H1 (cell line): ENCODE results near the gene MALT1. TPM values are rescaled to one million over a fixed set of nuclear protein-coding genes. Genes with fewer than 3 reads are reported as not detected.

Experiments used
- CHD7 ChIP-seq: fragments of 300-600 bp; sonication (generic); IDR thresholded peaks from 2 replicates; pipeline ENCODE4 v1.7.1; 2012; ENCODE audit warnings: low read length, moderate library complexity, mild to moderate bottlenecking, inconsistent platforms; ENCODE audit not compliant: insufficient replicate concordance
- polyA plus RNA-seq, 7 experiments: library from polyadenylated mRNA; depleted of rRNA in 3 of 7; stranded (reverse) in 5 of 7; unstranded in 2 of 7; fragments of >200 nt in 5 of 7; fragments of 200-250 nt in 2 of 7; gene quantifications; 1 replicate in 5 of 7; 2 replicates in 1 of 7; 4 replicates in 1 of 7; pipeline versions ENCODE4 v1.2.1 to v1.2.3, GENCODE V29; 2011 to 2013; ENCODE audit warnings: missing spikeins in 2 of 7, mixed read lengths in 2 of 7
- total RNA-seq: library from RNA; stranded (reverse); fragmentation: NEBNext Ultra II Directional; extraction: Animal tissue kit (Norgen Biotek cat#: 25700); gene quantifications from 2 replicates; pipeline ENCODE4 v1.2.1, GENCODE V29; 2021

MALT1 gene
- total and polyA plus RNA-seq, 2 of the 8 experiments (the other 6 are each of a cell fraction or from before 2014, with no cell fraction given), result 10.7 to 25.9 TPM

DNA sequence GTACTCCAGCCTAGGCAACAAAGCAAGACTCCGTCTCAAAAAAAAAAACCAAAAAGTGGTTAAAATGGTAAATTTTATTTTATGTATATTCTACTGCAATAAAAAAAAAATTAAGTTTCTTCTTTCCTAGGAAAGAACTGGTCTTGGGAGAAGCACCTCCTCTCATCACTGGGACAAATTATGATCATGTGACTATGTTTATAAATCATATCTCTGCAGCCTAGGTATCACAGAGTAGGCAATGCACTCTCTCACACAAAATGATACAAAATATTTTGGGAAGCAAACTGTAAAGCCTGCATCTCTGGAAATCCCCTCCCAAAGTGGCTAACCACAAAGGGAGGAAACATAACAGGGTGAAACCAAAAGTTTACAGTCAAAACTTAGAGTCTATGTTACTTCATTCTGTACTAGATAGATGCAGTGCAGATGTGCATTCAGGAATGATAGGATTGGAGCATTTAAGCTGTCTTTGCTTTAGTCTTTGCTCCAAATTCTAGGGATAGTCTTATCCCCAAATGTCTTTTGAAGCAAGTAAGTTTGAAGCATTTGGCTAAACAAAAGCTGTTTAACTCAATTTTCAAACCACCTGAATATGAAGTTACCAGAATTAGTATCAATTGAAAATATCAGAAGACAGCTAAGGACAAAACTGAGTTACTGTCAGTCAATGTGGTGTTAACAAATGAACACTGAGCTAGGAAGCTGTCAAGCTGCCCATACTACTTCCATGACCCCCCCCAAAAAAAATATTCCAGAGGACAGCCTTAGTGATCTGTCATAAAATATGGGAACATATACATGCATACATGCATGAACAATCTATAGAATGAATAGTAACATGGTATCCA, 21.1 kb upstream of the MALT1 start (continued):
- no peak for TF ChIP-seq CHD7
